Measurements from ENCODE around the gene TH. TPM values are rescaled to one million over a fixed set of nuclear protein-coding genes. Genes with fewer than 3 reads are reported as not detected.

TH gene
- total RNA-seq, 1 donor from 2014 or later: 2.0 TPM

- H3K27ac Mint-ChIP-seq: no peak overlapping the region
- no peaks in the 10 kb centered on the region for H3K36me3 Mint-ChIP-seq
These were observed 47.9 kb upstream of the TH start for GRCh38 chr11:2219318-2220017.

GRCh38 chr11:2218031-2218633, 46.5 kb upstream of the TH start:
- H3K27ac ChIP-seq: no peak overlapping the region
- TF ChIP-seq EZH2 (IDR thresholded peaks at IDR 0.05) (no peak), EZH2phosphoT487 (IDR thresholded peaks at IDR 0.05) (no peak)
- TF ChIP-seq, protein P1, sequence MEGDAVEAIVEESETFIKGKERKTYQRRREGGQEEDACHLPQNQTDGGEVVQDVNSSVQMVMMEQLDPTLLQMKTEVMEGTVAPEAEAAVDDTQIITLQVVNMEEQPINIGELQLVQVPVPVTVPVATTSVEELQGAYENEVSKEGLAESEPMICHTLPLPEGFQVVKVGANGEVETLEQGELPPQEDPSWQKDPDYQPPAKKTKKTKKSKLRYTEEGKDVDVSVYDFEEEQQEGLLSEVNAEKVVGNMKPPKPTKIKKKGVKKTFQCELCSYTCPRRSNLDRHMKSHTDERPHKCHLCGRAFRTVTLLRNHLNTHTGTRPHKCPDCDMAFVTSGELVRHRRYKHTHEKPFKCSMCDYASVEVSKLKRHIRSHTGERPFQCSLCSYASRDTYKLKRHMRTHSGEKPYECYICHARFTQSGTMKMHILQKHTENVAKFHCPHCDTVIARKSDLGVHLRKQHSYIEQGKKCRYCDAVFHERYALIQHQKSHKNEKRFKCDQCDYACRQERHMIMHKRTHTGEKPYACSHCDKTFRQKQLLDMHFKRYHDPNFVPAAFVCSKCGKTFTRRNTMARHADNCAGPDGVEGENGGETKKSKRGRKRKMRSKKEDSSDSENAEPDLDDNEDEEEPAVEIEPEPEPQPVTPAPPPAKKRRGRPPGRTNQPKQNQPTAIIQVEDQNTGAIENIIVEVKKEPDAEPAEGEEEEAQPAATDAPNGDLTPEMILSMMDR (IDR thresholded peaks at IDR 0.05): no peak
- peak overlapping the region; percentile 9 for H3K4me3 Mint-ChIP-seq

More at GRCh38 chr11:2219318-2220017, 47.9 kb upstream of the TH start:
- Histone ChIP-seq H3K4me2 (no peak overlapping the region), H4K20me1 (ENCODE audit: low read depth) (no peaks in the 10 kb centered on the region), H3K27me3 (peaks cover 4% of the 10 kb centered on the region), H3K9ac (no peak overlapping the region), H3K9me3 (ENCODE audit: low read depth) (no peaks in the 10 kb centered on the region), H3K4me3 (no peak overlapping the region), H3F3A (ENCODE audit: low read depth) (no peaks in the 10 kb centered on the region), H3K27ac (no peak overlapping the region), H3K4me1 (peaks cover 4% of the 10 kb centered on the region), H3K36me3 (no peaks in the 10 kb centered on the region), H3K79me2 (ENCODE audit: low read depth) (no peaks in the 10 kb centered on the region), H2AFZ (replicated peaks) (no peak overlapping the region)
- peaks cover 11% of the 10 kb centered on the region for H3K27me3 Mint-ChIP-seq (ENCODE audit: insufficient read depth, low read depth)
- TF ChIP-seq, protein P1 (IDR thresholded peaks at IDR 0.05): no peak
- TF ChIP-seq EZH2phosphoT487 (IDR thresholded peaks at IDR 0.05): no peak
- H3K9me3 Mint-ChIP-seq: peaks cover 20% of the 10 kb centered on the region
- peaks cover 12% of the 10 kb centered on the region for H3K4me1 Mint-ChIP-seq
- no peak for DNase-seq (ENCODE audit: low spot score)
- H3K4me3 Mint-ChIP-seq: no peak overlapping the region

GRCh38 chr11:2217211-2218030, 45.8 kb upstream of the TH start:
- H3K36me3 ChIP-seq: no peaks in the 10 kb centered on the region
- DNase-seq (ENCODE audit: low spot score): no peak
- H3K4me1 ChIP-seq: peaks cover 23% of the 10 kb centered on the region
- H3K4me1 Mint-ChIP-seq: peaks cover 31% of the 10 kb centered on the region
- H3K4me2 ChIP-seq: no peak overlapping the region
- no peak overlapping the region for H3K27ac ChIP-seq
- H3K27me3 Mint-ChIP-seq (ENCODE audit: insufficient read depth, low read depth): peaks cover 13% of the 10 kb centered on the region
- peak overlapping the region; percentile 46 for H3K27ac Mint-ChIP-seq
- no peaks in the 10 kb centered on the region for H4K20me1 ChIP-seq (ENCODE audit: low read depth)
- no peaks in the 10 kb centered on the region for H3K36me3 Mint-ChIP-seq
- H3F3A ChIP-seq (ENCODE audit: low read depth): no peaks in the 10 kb centered on the region
- H2AFZ ChIP-seq (replicated peaks): no peak overlapping the region
- TF ChIP-seq, protein P1 (IDR thresholded peaks at IDR 0.05): no peak
- no peak for TF ChIP-seq EZH2 (IDR thresholded peaks at IDR 0.05)
- no peak for TF ChIP-seq EZH2phosphoT487 (IDR thresholded peaks at IDR 0.05)
- no peaks in the 10 kb centered on the region for H3K79me2 ChIP-seq (ENCODE audit: low read depth)
- peak overlapping the region; percentile 9 for H3K4me3 Mint-ChIP-seq
- H3K9me3 Mint-ChIP-seq: peaks cover 2% of the 10 kb centered on the region
- H3K9ac ChIP-seq: no peak overlapping the region
- no peaks in the 10 kb centered on the region for H3K9me3 ChIP-seq (ENCODE audit: low read depth)
- no peak overlapping the region for H3K4me3 ChIP-seq
- H3K27me3 ChIP-seq: peaks cover 4% of the 10 kb centered on the region

More at GRCh38 chr11:2218031-2218633, 46.5 kb upstream of the TH start:
- Histone ChIP-seq H3K79me2 (ENCODE audit: low read depth) (no peaks in the 10 kb centered on the region), H3K36me3 (no peaks in the 10 kb centered on the region), H3K27me3 (peaks cover 4% of the 10 kb centered on the region), H4K20me1 (ENCODE audit: low read depth) (no peaks in the 10 kb centered on the region), H3F3A (ENCODE audit: low read depth) (no peaks in the 10 kb centered on the region), H2AFZ (replicated peaks) (no peak overlapping the region), H3K9me3 (ENCODE audit: low read depth) (no peaks in the 10 kb centered on the region), H3K4me2 (no peak overlapping the region), H3K4me1 (peaks cover 16% of the 10 kb centered on the region), H3K4me3 (no peak overlapping the region), H3K9ac (no peak overlapping the region)
- Mint-ChIP-seq H3K27me3 (ENCODE audit: insufficient read depth, low read depth) (peaks cover 9% of the 10 kb centered on the region), H3K27ac (peak overlapping the region; percentile 88), H3K4me1 (peaks cover 26% of the 10 kb centered on the region), H3K36me3 (no peaks in the 10 kb centered on the region), H3K9me3 (peaks cover 7% of the 10 kb centered on the region)
- no peak for DNase-seq (ENCODE audit: low spot score)

Measured in neural progenitor cell (in vitro differentiated cells).